SK-N-SH (cell line): ENCODE results near the gene L3MBTL2. TPM values are rescaled to one million over a fixed set of nuclear protein-coding genes. Genes with fewer than 3 reads are reported as not detected.

Experiments used
- CTCF ChIA-PET: fragments of 300-600, 350-600 bp; formaldehyde crosslinking; extraction: SDS; loops from one replicate; lab custom pipeline; 2021; lab: Yijun Ruan, JAX
- POLR2A ChIA-PET: fragments of 350-600 bp; sonication (Branson Sonifier 250); formaldehyde crosslinking; extraction: SDS; loops from one replicate; lab custom pipeline; 2020; ENCODE audit warnings: antibody characterized with exemption, inconsistent platforms; lab: Yijun Ruan, JAX
- DNase-seq: peaks from one replicate; pipeline ENCODE4 v3.0.0; 2012
- H2AFZ ChIP-seq: fragments of 200-600 bp; sonication (generic); 2 replicates; pipeline ENCODE4 v1.8.1; 2016; ENCODE audit warnings: antibody characterized with exemption, mild to moderate bottlenecking, low read depth
- H3F3A ChIP-seq: fragments of 200-600 bp; sonication (generic); replicated peaks from 2 replicates; pipeline ENCODE3; 2016; ENCODE audit warnings: antibody characterized with exemption, mild to moderate bottlenecking; ENCODE audit not compliant: insufficient read depth
- H3K27ac ChIP-seq, 2 experiments: fragments of 200-500 bp in 1 of 2; fragments of 200-600 bp in 1 of 2; sonication (Bioruptor generic) in 1 of 2; sonication (generic), shearing (Covaris generic) in 1 of 2; 2 replicates each; pipeline versions ENCODE4 v1.5.1 to v1.6.1; 2014 to 2016; ENCODE audit warnings: low read depth in 2 of 2, inconsistent platforms in 1 of 2, low read length in 1 of 2, mild to moderate bottlenecking in 1 of 2, mixed read lengths in 1 of 2
- H3K27me3 ChIP-seq: fragments of 200-600 bp; sonication (generic), shearing (Covaris generic); 2 replicates; pipeline ENCODE4 v1.6.1; 2016; ENCODE audit warnings: mixed run types; ENCODE audit not compliant: insufficient read depth
- H3K36me3 ChIP-seq, 2 experiments: fragments of 200-500 bp in 1 of 2; fragments of 200-600 bp in 1 of 2; sonication (Bioruptor generic) in 1 of 2; sonication (generic) in 1 of 2; replicated peaks in 1 of 2; 2 replicates each; pipeline versions ENCODE3 to v1.5.1; 2014 to 2016; ENCODE audit warnings: low read length in 1 of 2, mild to moderate bottlenecking in 1 of 2; ENCODE audit not compliant: insufficient read depth in 2 of 2, control insufficient read depth in 1 of 2
- H3K4me1 ChIP-seq, 2 experiments: fragments of 200-500 bp in 1 of 2; fragments of 200-600 bp in 1 of 2; sonication (Bioruptor generic) in 1 of 2; sonication (generic), shearing (Covaris generic) in 1 of 2; 2 replicates each; pipeline versions ENCODE4 v1.5.1 to v1.6.1; 2014 to 2016; ENCODE audit warnings: low read depth in 1 of 2, low read length in 1 of 2, mixed run types in 1 of 2; ENCODE audit not compliant: insufficient read depth in 2 of 2, control insufficient read depth in 1 of 2
- H3K4me2 ChIP-seq: fragments of 200-600 bp; sonication (generic), shearing (Covaris generic); 2 replicates; pipeline ENCODE4 v1.6.1; 2017; ENCODE audit warnings: mixed run types
- H3K4me3 ChIP-seq, 2 experiments: fragments of 200-500 bp in 1 of 2; fragments of 200-600 bp in 1 of 2; sonication (Bioruptor generic) in 1 of 2; sonication (generic), shearing (Covaris generic) in 1 of 2; 2 replicates each; pipeline versions ENCODE4 v1.5.1 to v1.8.1; 2014 to 2016; ENCODE audit warnings: low read depth in 2 of 2, inconsistent platforms in 1 of 2, low read length in 1 of 2, mild to moderate bottlenecking in 1 of 2, mixed read lengths in 1 of 2, moderate library complexity in 1 of 2
- H3K79me2 ChIP-seq: fragments of 200-600 bp; sonication (generic); 2 replicates; pipeline ENCODE4 v1.8.1; 2017; ENCODE audit warnings: mild to moderate bottlenecking; ENCODE audit not compliant: insufficient read depth
- H3K9ac ChIP-seq: fragments of 200-600 bp; sonication (generic); 2 replicates; pipeline ENCODE4 v1.6.1; 2017; ENCODE audit warnings: mixed run types
- H3K9me2 ChIP-seq: fragments of 200-600 bp; sonication (generic); 2 replicates; pipeline ENCODE4 v1.6.1; 2017; ENCODE audit warnings: mixed run types
- H3K9me3 ChIP-seq: fragments of 200-600 bp; sonication (generic); 2 replicates; pipeline ENCODE4 v1.6.1; 2017; ENCODE audit warnings: mixed run types, mild to moderate bottlenecking, moderate library complexity
- H4K20me1 ChIP-seq: fragments of 200-600 bp; sonication (generic); 2 replicates; pipeline ENCODE4 v1.6.1; 2017; ENCODE audit warnings: mild to moderate bottlenecking, mixed run types; ENCODE audit not compliant: insufficient read depth
- CTCF ChIP-seq: fragments of 200-600 bp; sonication (generic); IDR thresholded peaks from 2 replicates; pipeline ENCODE4 v1.6.1; 2017; ENCODE audit warnings: antibody characterized with exemption, mild to moderate bottlenecking, moderate library complexity
- EZH2phosphoT487 ChIP-seq: fragments of 200-600 bp; sonication (generic); IDR thresholded peaks from 2 replicates; pipeline ENCODE4 v1.6.1; 2017; ENCODE audit warnings: low read depth, mixed run types, mild to moderate bottlenecking, antibody characterized with exemption, moderate library complexity, borderline replicate concordance
- GABPA ChIP-seq: IDR thresholded peaks from 2 replicates; pipeline ENCODE4 v1.4.0; 2012; ENCODE audit warnings: low read depth, mild to moderate bottlenecking
- GATA2 ChIP-seq: sonication (generic); formaldehyde crosslinking; IDR thresholded peaks from 2 replicates; pipeline ENCODE4 v1.5.0; 2020; ENCODE audit warnings: mild to moderate bottlenecking, missing genetic modification reagents
- NFIC ChIP-seq: IDR thresholded peaks from 2 replicates; pipeline ENCODE4 v1.4.0; 2012; ENCODE audit warnings: borderline replicate concordance
- NRF1 ChIP-seq: IDR thresholded peaks from 2 replicates; pipeline ENCODE4 v1.6.1; 2012; ENCODE audit warnings: low read depth, mild to moderate bottlenecking, low read length
- POLR2AphosphoS5 ChIP-seq: IDR thresholded peaks from 2 replicates; pipeline ENCODE4 v1.6.1; 2012; ENCODE audit warnings: low read depth, low read length
- RCOR1 ChIP-seq: fragments of 150-350 bp; IDR thresholded peaks from 2 replicates; pipeline ENCODE4 v1.6.1; 2017; ENCODE audit warnings: antibody characterized with exemption, low read length
- REST ChIP-seq: IDR thresholded peaks from 2 replicates; pipeline ENCODE4 v1.6.1; 2012; ENCODE audit warnings: mild to moderate bottlenecking, low read depth, low read length, moderate library complexity
- RXRA ChIP-seq: IDR thresholded peaks from 2 replicates; pipeline ENCODE4 v1.4.0; 2012; ENCODE audit warnings: low read depth, mild to moderate bottlenecking, borderline replicate concordance
- SMC3 ChIP-seq: IDR thresholded peaks from 2 replicates; pipeline ENCODE4 v1.6.1; 2012; ENCODE audit warnings: low read depth, low read length, improper control_type of control experiment
- TAF1 ChIP-seq: IDR thresholded peaks from 2 replicates; pipeline ENCODE4 v1.6.1; 2012; ENCODE audit warnings: low read depth, mild to moderate bottlenecking, low read length, moderate library complexity, borderline replicate concordance
- USF1 ChIP-seq: IDR thresholded peaks from 2 replicates; pipeline ENCODE4 v1.4.0; 2012; ENCODE audit warnings: low read depth, borderline replicate concordance
- USF2 ChIP-seq: fragments of 150-350 bp; IDR thresholded peaks from 2 replicates; pipeline ENCODE4 v1.6.1; 2017; ENCODE audit warnings: antibody characterized with exemption, low read length, low read depth, borderline replicate concordance
- ZBTB33 ChIP-seq: IDR thresholded peaks from 2 replicates; pipeline ENCODE4 v1.4.0; 2012; ENCODE audit warnings: low read depth, borderline replicate concordance
- WGBS: methylation state at CpG from one replicate; pipeline ENCODE4 v1.1.6; 2017; ENCODE audit warnings: low lambda C conversion rate; 5-methylcytosine and 5-hydroxymethylcytosine counted together
- polyA plus RNA-seq, 3 experiments: library from polyadenylated mRNA; depleted of rRNA; stranded (reverse); fragments of >200 nt; gene quantifications; 2 replicates each; pipeline ENCODE4 v1.2.3, GENCODE V29; 2012

Gene L3MBTL2
- polyA plus RNA-seq, 1 of the 3 experiments (the other 2 are of a cell fraction): 13.3 TPM

- H2AFZ ChIP-seq: no peak overlapping the region
- H3K27me3 ChIP-seq: no peaks in the 10 kb centered on the region
- H3K9me3 ChIP-seq: no peaks in the 10 kb centered on the region
- no peak overlapping the region for H3K27ac ChIP-seq
- H4K20me1 ChIP-seq: no peaks in the 10 kb centered on the region
- H3K9ac ChIP-seq: no peak overlapping the region
- WGBS: 86% methylated on average over 4 of the region's 6 CpGs
- POLR2A ChIA-PET: no interaction called here
- no peaks in the 10 kb centered on the region for H3K36me3 ChIP-seq
- H3K4me3 ChIP-seq: no peak overlapping the region
- no peak overlapping the region for H3K4me2 ChIP-seq
- H3K79me2 ChIP-seq: no peaks in the 10 kb centered on the region
- no peaks in the 10 kb centered on the region for H3K9me2 ChIP-seq
- CTCF ChIA-PET: no interaction called here
- no peak for DNase-seq
- no peaks in the 10 kb centered on the region for H3F3A ChIP-seq
- TF ChIP-seq RCOR1 (no peak), NFIC (no peak), GATA2 (no peak), EZH2phosphoT487 (no peak), CTCF (no peak), TAF1 (no peak), NRF1 (no peak), SMC3 (no peak), POLR2AphosphoS5 (no peak), ZBTB33 (no peak)
- H3K4me1 ChIP-seq: peaks cover 0 to 2% of the 10 kb centered on the region in 2 experiments; a peak in 1 of 4 replicates
Observed at GRCh38 chr22:41193829-41194228, 11.3 kb upstream of the L3MBTL2 start.

GRCh38 chr22:41197038-41197972 lies 7.8 kb upstream of the L3MBTL2 start:
- H3K79me2 ChIP-seq: no peaks in the 10 kb centered on the region
- H3K4me3 ChIP-seq: peak overlapping the region; percentile 57 to 62
- H2AFZ ChIP-seq: peak overlapping the region; percentile 68; the same call in 1 of the 2 replicates
- peaks cover 0 to 2% of the 10 kb centered on the region in 2 experiments; a peak in 1 of 4 replicates for H3K4me1 ChIP-seq
- H3K27ac ChIP-seq: no peak overlapping the region
- H3K9ac ChIP-seq: no peak overlapping the region; the same call in 1 of the 2 replicates
- CTCF ChIA-PET: no interaction called here
- no peaks in the 10 kb centered on the region for H3K9me2 ChIP-seq
- peak; percentile 92 for DNase-seq
- H3K4me2 ChIP-seq: peak overlapping the region; percentile 82
- H3K9me3 ChIP-seq: no peaks in the 10 kb centered on the region
- no peaks in the 10 kb centered on the region for H3K27me3 ChIP-seq
- no peaks in the 10 kb centered on the region for H4K20me1 ChIP-seq
- WGBS: 0% methylated on average over 3 of the region's 91 CpGs
- H3K36me3 ChIP-seq: no peaks in the 10 kb centered on the region
- no peaks in the 10 kb centered on the region for H3F3A ChIP-seq
- TF ChIP-seq USF1: peak; percentile 89
- TF ChIP-seq USF2: no peak
- TF ChIP-seq RXRA: no peak
- TF ChIP-seq REST: no peak
- TF ChIP-seq GABPA: no peak
- POLR2A ChIA-PET: interaction anchor here (0.8 kb wide), 1 partner anchor 246 kb away, joined by 3 read pairs; the partner anchor contains the start of gene RBX1
